B cell (primary cell): Measurements from ENCODE around the gene CNKSR3.

Experiments used
- EZH2 ChIP-seq: IDR thresholded peaks from 2 replicates; pipeline ENCODE4 v1.6.1; 2012; ENCODE audit warnings: borderline replicate concordance, low read depth, mild to moderate bottlenecking, moderate library complexity, low read length; ENCODE audit not compliant: insufficient read depth, poor library complexity, severe bottlenecking
- TF ChIP-seq, protein P1 (sequence below): fragments of 200-600 bp; IDR thresholded peaks from one replicate; pipeline ENCODE4 v1.8.0; 2022; ENCODE audit warnings: antibody characterized with exemption, mild to moderate bottlenecking

DNA sequence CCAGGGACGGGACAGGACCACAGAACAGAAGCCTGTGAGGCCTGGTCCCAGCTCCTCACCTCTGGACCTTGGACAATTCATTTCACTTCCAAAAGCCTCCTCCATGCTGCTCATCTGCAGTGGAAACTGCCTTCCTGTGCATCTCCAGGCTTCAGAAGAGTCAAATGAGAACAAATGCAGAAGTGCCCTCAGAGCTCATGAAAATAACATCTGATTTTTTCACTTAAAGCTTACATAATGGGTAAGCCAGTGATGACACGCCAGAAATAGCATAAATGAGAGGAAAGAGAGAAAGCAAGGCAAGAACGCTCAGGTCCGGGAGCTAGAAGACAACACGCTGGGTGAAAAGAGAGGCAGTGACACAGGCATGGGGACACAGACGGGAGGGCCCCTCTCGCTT, 7.9 kb downstream of the CNKSR3 start:
- TF ChIP-seq, protein P1, sequence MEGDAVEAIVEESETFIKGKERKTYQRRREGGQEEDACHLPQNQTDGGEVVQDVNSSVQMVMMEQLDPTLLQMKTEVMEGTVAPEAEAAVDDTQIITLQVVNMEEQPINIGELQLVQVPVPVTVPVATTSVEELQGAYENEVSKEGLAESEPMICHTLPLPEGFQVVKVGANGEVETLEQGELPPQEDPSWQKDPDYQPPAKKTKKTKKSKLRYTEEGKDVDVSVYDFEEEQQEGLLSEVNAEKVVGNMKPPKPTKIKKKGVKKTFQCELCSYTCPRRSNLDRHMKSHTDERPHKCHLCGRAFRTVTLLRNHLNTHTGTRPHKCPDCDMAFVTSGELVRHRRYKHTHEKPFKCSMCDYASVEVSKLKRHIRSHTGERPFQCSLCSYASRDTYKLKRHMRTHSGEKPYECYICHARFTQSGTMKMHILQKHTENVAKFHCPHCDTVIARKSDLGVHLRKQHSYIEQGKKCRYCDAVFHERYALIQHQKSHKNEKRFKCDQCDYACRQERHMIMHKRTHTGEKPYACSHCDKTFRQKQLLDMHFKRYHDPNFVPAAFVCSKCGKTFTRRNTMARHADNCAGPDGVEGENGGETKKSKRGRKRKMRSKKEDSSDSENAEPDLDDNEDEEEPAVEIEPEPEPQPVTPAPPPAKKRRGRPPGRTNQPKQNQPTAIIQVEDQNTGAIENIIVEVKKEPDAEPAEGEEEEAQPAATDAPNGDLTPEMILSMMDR, result no peak
- TF ChIP-seq EZH2, result no peak
